Dedifferentiated amniotic fluid mesenchymal stem cell (primary cell): ENCODE measurements around the gene SPTBN2.

Experiments used
- DNase-seq: peaks from one replicate; pipeline ENCODE4 v3.0.0-alpha.2; 2016; ENCODE audit errors: extremely low spot score

Gene SPTBN2

GRCh38 chr11:66639066-66639813, 89.8 kb downstream of the SPTBN2 start:
- DNase-seq, result peak; percentile 41

DNA sequence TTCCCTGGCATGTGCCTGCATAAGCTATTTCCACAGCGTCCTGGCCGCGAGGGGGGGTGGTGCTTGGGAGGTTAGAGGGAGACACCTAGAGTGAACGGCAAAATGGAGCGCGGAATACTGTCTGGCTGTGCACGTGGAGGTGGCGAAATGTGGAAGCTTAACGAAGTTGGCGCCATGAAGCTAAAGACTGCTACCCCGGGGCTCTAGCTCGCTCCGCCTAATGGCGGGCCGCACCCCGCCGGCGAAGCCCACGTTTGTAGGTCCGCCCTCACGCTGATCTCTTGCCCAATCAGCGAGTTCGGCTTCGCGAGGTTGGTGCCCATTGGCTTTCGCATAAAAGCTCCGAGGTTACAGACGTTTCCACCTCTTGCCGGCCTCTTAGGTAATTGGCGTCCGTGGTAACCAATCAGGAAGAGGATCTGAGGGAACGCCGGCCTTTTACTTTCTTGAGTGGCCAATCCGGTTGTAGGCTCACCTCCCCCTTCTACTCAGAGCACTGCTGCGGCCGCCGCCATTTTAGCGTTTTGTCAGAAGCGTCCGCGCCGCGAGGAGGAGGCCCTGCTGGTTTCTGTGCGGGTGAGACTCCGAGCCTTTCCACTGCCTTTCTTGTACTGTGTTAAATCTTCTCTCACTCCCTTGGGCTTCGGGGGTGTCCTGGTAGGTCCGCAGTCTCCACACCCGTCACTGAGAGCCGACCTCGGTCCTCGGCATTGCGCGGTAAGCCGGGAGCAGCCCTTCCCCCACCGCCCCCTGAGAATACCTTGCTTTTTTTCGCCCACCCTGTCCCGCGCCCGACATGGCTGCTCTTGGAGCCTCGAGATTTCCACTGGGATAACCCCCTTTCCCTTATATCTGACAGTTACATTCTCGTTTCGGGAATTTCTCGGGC, 90.6 kb downstream of the SPTBN2 start, which contains the start of gene RBM4:
RBM4 (plus strand) TSS at position 527 of the 889 bp plus-strand sequence. CDS start 1,009 bp downstream, outside the sequence.
- peak; percentile 100 for DNase-seq

DNA sequence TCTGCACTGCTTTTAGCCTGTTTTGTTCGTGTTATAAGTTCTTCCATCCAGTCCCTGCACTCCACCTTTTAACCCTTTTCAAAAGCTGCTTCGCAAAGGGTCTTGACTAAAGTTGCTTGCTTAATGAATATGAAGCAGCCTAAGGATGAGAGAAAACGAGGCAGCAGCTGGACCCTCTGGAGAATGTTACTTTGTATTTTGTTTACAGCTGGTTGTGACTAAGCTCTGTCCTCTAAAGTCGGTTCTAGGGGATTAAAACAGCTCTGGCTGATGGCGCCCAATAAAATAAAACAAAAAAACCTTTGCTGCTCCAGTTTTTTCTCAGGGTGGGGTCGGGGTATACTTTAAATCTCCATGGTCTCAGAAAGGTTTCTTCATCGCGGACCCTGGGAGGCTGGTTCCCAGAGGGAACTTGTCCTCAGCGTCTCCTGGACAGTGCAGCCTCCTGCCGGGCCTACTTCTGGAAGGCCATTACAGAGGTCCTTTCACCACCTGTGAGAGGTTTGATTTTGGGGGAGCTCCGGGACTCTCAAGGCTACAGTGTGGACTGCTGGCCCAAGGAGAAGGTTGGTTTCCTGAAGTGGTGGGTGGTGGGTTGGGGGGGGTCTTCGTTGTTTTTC, 91.3 kb downstream of the SPTBN2 start:
- DNase-seq, result no peak

DNA sequence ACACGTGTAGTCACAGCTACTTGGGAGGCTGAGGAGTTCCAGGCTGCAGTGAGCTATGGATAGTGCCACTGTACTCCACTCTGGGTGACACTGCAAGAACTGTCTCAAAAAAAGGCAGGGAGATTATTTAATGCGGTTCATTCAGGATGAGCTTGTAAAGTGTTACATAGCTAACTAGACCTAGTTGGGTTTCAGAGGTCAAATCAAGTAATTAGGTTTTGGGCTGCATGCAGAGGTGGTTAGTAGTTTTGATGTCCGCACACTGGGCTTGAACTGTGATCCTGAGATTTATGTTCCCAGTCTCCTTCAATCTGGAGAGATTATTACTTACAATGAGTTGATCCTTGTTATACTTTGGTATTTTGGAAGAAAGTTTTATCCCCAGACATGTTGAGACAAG, 92.6 kb downstream of the SPTBN2 start:
- no peak for DNase-seq
